Measurements from ENCODE around the gene IL25. TPM values are rescaled to one million over a fixed set of nuclear protein-coding genes. Genes with fewer than 3 reads are reported as not detected.

IL25 gene
- total RNA-seq, 1 donor from 2014 or later = not detected

GRCh38 chr14:23409475-23409874, 36.9 kb downstream of the IL25 start:
- TF ChIP-seq CTCF (conservative IDR thresholded peaks at IDR 0.05; ENCODE audit: low read depth, low read length) = no peak
- H3K4me3 ChIP-seq (ENCODE audit: low read depth, low read length) = no peak overlapping the region
- no peak for DNase-seq (ENCODE audit: low read depth)

- no peak for TF ChIP-seq CTCF (conservative IDR thresholded peaks at IDR 0.05; ENCODE audit: low read depth, low read length)
- no peak for DNase-seq (ENCODE audit: low read depth)
- H3K4me3 ChIP-seq (ENCODE audit: low read depth, low read length) = no peak overlapping the region
Observed at GRCh38 chr14:23409966-23410635, 37.5 kb downstream of the IL25 start.

GRCh38 chr14:23411563-23412525, 39.2 kb downstream of the IL25 start:
- DNase-seq (ENCODE audit: low read depth) = no peak

GRCh38 chr14:23413681-23414080, 41.1 kb downstream of the IL25 start:
- no peak for DNase-seq (ENCODE audit: low read depth)
- H3K4me3 ChIP-seq (ENCODE audit: low read depth, low read length) = no peak overlapping the region
- TF ChIP-seq CTCF (conservative IDR thresholded peaks at IDR 0.05; ENCODE audit: low read depth, low read length) = no peak

More at GRCh38 chr14:23411563-23412525, 39.2 kb downstream of the IL25 start:
- TF ChIP-seq CTCF (conservative IDR thresholded peaks at IDR 0.05; ENCODE audit: low read depth, low read length) = no peak
- no peak overlapping the region for H3K4me3 ChIP-seq (ENCODE audit: low read depth, low read length)

GRCh38 chr14:23414254-23414653, 41.6 kb downstream of the IL25 start:
- no peak for DNase-seq (ENCODE audit: low read depth)
- TF ChIP-seq CTCF (conservative IDR thresholded peaks at IDR 0.05; ENCODE audit: low read depth, low read length) = no peak
- H3K4me3 ChIP-seq (ENCODE audit: low read depth, low read length) = no peak overlapping the region

GRCh38 chr14:23414906-23415820, 42.6 kb downstream of the IL25 start:
- DNase-seq (ENCODE audit: low read depth) = no peak
- no peak for TF ChIP-seq CTCF (conservative IDR thresholded peaks at IDR 0.05; ENCODE audit: low read depth, low read length)
- H3K4me3 ChIP-seq (ENCODE audit: low read depth, low read length) = no peak overlapping the region

Data from epithelial cell of proximal tubule (primary cell).